HEK293 (cell line): ENCODE measurements around the gene LUC7L2.
A peak's percentile ranks its signal among the peaks of the same experiment; 100 is the strongest.

Source experiments
- KLF10 ChIP-seq: fragments of 450-650 bp; IDR thresholded peaks from 2 replicates; pipeline ENCODE4 v1.5.1; 2018; ENCODE audit warnings: missing biosample characterization, mild to moderate bottlenecking, missing genetic modification characterization
- OVOL3 ChIP-seq: fragments of 450-650 bp; formaldehyde crosslinking; IDR thresholded peaks from 2 replicates; pipeline ENCODE4 v1.5.1; 2016; ENCODE audit warnings: missing biosample characterization, missing genetic modification characterization
- SP3 ChIP-seq: fragments of 450-650 bp; formaldehyde crosslinking; IDR thresholded peaks from 2 replicates; pipeline ENCODE4 v1.5.1; 2016; ENCODE audit warnings: missing biosample characterization, missing genetic modification characterization
- YY2 ChIP-seq: fragments of 450-650 bp; formaldehyde crosslinking; IDR thresholded peaks from 2 replicates; pipeline ENCODE4 v1.5.1; 2016; ENCODE audit warnings: missing biosample characterization, missing genetic modification characterization
- ZNF121 ChIP-seq: fragments of 450-650 bp; formaldehyde crosslinking; IDR thresholded peaks from 2 replicates; pipeline ENCODE4 v1.5.1; 2016; ENCODE audit warnings: missing biosample characterization, missing genetic modification characterization
- ZNF146 ChIP-seq: fragments of 450-650 bp; formaldehyde crosslinking; IDR thresholded peaks from 2 replicates; pipeline ENCODE4 v1.5.1; 2016; ENCODE audit warnings: missing biosample characterization, missing genetic modification characterization
- ZNF211 ChIP-seq: fragments of 450-650 bp; formaldehyde crosslinking; IDR thresholded peaks from 2 replicates; pipeline ENCODE4 v1.5.1; 2016; ENCODE audit warnings: low read depth, missing biosample characterization, missing genetic modification characterization
- ZNF223 ChIP-seq: fragments of 450-650 bp; formaldehyde crosslinking; IDR thresholded peaks from 2 replicates; pipeline ENCODE4 v1.5.1; 2016; ENCODE audit warnings: missing biosample characterization, missing genetic modification characterization
- ZNF335 ChIP-seq: fragments of 450-650 bp; formaldehyde crosslinking; conservative IDR thresholded peaks from 2 replicates; pipeline ENCODE4 v1.5.1; 2016; ENCODE audit warnings: missing biosample characterization, missing genetic modification characterization
- ZNF423 ChIP-seq: fragments of 450-650 bp; formaldehyde crosslinking; IDR thresholded peaks from 2 replicates; pipeline ENCODE4 v1.5.1; 2016; ENCODE audit warnings: missing biosample characterization, missing genetic modification characterization
- ZNF433 ChIP-seq: fragments of 450-650 bp; formaldehyde crosslinking; IDR thresholded peaks from 2 replicates; pipeline ENCODE4 v1.5.1; 2016; ENCODE audit warnings: missing biosample characterization, missing genetic modification characterization, low read depth
- ZNF585B ChIP-seq: fragments of 450-650 bp; formaldehyde crosslinking; IDR thresholded peaks from 2 replicates; pipeline ENCODE4 v1.5.1; 2016; ENCODE audit warnings: missing biosample characterization, missing genetic modification characterization
- ZNF610 ChIP-seq: fragments of 450-650 bp; formaldehyde crosslinking; IDR thresholded peaks from 2 replicates; pipeline ENCODE4 v1.5.1; 2016; ENCODE audit warnings: missing biosample characterization, missing genetic modification characterization, borderline replicate concordance
- ZNF76 ChIP-seq: fragments of 450-650 bp; formaldehyde crosslinking; IDR thresholded peaks from 2 replicates; pipeline ENCODE4; 2016; ENCODE audit warnings: low read depth, missing biosample characterization, missing genetic modification characterization, borderline replicate concordance
- ZNF777 ChIP-seq: fragments of 450-650 bp; formaldehyde crosslinking; IDR thresholded peaks from 2 replicates; pipeline ENCODE4 v1.5.1; 2017; ENCODE audit warnings: missing biosample characterization, missing genetic modification characterization, borderline replicate concordance
- ZNF830 ChIP-seq: fragments of 450-650 bp; IDR thresholded peaks from 2 replicates; pipeline ENCODE4 v1.5.0; 2018; ENCODE audit warnings: missing biosample characterization, missing genetic modification characterization, low read depth, mild to moderate bottlenecking, moderate library complexity
- ZSCAN23 ChIP-seq: fragments of 450-650 bp; formaldehyde crosslinking; IDR thresholded peaks from 2 replicates; pipeline ENCODE4 v1.5.1; 2016; ENCODE audit warnings: missing biosample characterization, missing genetic modification characterization
- ZSCAN30 ChIP-seq: fragments of 450-650 bp; IDR thresholded peaks from 2 replicates; pipeline ENCODE4 v1.5.1; 2018; ENCODE audit warnings: missing biosample characterization, mild to moderate bottlenecking, missing genetic modification characterization, moderate library complexity
- ZXDB ChIP-seq: fragments of 450-650 bp; formaldehyde crosslinking; IDR thresholded peaks from 2 replicates; pipeline ENCODE4 v1.5.1; 2016; ENCODE audit warnings: missing biosample characterization, missing genetic modification characterization
- TF ChIP-seq, protein P1 (sequence below): fragments of 450-650 bp; formaldehyde crosslinking; IDR thresholded peaks from 2 replicates; pipeline ENCODE4 v1.5.1; 2017; ENCODE audit warnings: missing biosample characterization, mild to moderate bottlenecking, missing genetic modification characterization, moderate library complexity
- TF ChIP-seq, protein P2 (sequence below): fragments of 450-650 bp; formaldehyde crosslinking; IDR thresholded peaks from 2 replicates; pipeline ENCODE4 v1.5.1; 2016; ENCODE audit warnings: missing biosample characterization, missing genetic modification characterization
- TF ChIP-seq, protein P3 (sequence below): fragments of 450-650 bp; formaldehyde crosslinking; IDR thresholded peaks from 2 replicates; pipeline ENCODE4 v1.5.1; 2016; ENCODE audit warnings: missing biosample characterization, missing genetic modification characterization
- TF ChIP-seq, protein P4 (sequence below): fragments of 450-650 bp; formaldehyde crosslinking; IDR thresholded peaks from 2 replicates; pipeline ENCODE4 v1.5.1; 2016; ENCODE audit warnings: missing biosample characterization, missing genetic modification characterization, borderline replicate concordance
- TF ChIP-seq, protein P5 (sequence below): fragments of 450-650 bp; formaldehyde crosslinking; IDR thresholded peaks from 2 replicates; pipeline ENCODE4 v1.5.1; 2016; ENCODE audit warnings: missing biosample characterization, missing genetic modification characterization
- TF ChIP-seq, protein P6 (sequence below): fragments of 450-650 bp; formaldehyde crosslinking; IDR thresholded peaks from 2 replicates; pipeline ENCODE4 v1.5.1; 2016; ENCODE audit warnings: missing biosample characterization, missing genetic modification characterization

The LUC7L2 gene

DNA sequence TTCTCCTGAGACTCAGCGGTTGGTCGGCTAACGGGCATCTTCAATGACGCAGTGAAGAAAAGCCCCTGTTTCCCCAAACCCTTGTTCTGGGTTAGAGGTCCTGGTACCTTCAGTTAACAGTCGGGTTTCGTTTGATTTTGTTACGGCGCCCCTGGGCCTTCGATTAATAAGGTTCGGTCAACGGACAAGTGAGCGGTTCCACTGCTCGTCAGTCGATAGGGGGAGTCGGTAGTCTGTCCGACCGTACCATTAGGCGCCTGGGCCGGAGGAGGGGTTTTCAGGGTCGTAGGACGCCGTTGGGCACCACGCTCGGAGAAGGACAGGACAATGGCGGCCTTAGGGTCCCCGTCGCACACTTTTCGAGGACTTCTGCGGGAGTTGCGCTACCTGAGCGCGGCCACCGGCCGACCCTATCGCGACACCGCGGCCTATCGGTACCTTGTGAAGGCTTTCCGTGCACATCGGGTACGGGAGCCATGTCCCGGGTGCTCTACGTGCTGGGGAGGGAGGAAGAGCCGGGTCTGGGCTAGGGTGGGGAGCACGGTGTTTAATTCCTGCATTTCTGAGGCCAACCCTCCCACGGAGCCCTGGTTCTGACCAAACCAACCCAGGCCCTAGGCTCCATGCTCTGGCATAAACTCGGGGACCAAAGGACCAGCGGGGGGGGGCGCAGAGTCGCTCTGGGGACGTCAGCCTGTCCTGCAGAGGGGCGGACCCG is 18.5 kb upstream of the LUC7L2 start, which contains the start of gene FMC1 (continued):
- TF ChIP-seq ZXDB (tag by site-specific recombination) (peak; percentile 76), YY2 (tag by site-specific recombination) (peak; percentile 42; the same call in 1 of the 2 replicates), ZNF211 (tag by site-specific recombination) (no peak), ZNF121 (tag by site-specific recombination) (peak; percentile 44; the same call in 1 of the 2 replicates), ZNF585B (tag by site-specific recombination) (no peak), ZNF146 (tag by site-specific recombination) (peak; percentile 22; the same call in 1 of the 2 replicates), ZSCAN23 (tag by site-specific recombination) (peak; percentile 65; the same call in 1 of the 2 replicates), OVOL3 (peak; percentile 58), ZNF610 (tag by site-specific recombination) (peak; percentile 66; the same call in 1 of the 2 replicates), ZSCAN30 (tag by site-specific recombination) (peak; percentile 86), KLF10 (peak; percentile 94; the same call in 1 of the 2 replicates), ZNF830 (tag by site-specific recombination) (no peak), ZNF423 (tag by site-specific recombination) (0 out of 2 replicates have a peak, but pooled peaks have one; percentile 6), ZNF335 (tag by site-specific recombination) (peak; percentile 94), ZNF433 (tag by site-specific recombination) (no peak), ZNF223 (tag by site-specific recombination) (no peak), SP3 (tag by site-specific recombination) (peak; percentile 35; the same call in 1 of the 2 replicates), ZNF777 (tag by site-specific recombination) (peak; percentile 48; the same call in 1 of the 2 replicates), ZNF76 (tag by site-specific recombination) (peak; percentile 56)
- TF ChIP-seq, protein P1, sequence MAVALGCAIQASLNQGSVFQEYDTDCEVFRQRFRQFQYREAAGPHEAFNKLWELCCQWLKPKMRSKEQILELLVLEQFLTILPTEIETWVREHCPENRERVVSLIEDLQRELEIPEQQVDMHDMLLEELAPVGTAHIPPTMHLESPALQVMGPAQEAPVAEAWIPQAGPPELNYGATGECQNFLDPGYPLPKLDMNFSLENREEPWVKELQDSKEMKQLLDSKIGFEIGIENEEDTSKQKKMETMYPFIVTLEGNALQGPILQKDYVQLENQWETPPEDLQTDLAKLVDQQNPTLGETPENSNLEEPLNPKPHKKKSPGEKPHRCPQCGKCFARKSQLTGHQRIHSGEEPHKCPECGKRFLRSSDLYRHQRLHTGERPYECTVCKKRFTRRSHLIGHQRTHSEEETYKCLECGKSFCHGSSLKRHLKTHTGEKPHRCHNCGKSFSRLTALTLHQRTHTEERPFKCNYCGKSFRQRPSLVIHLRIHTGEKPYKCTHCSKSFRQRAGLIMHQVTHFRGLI, result peak; percentile 80
- TF ChIP-seq, protein P2, sequence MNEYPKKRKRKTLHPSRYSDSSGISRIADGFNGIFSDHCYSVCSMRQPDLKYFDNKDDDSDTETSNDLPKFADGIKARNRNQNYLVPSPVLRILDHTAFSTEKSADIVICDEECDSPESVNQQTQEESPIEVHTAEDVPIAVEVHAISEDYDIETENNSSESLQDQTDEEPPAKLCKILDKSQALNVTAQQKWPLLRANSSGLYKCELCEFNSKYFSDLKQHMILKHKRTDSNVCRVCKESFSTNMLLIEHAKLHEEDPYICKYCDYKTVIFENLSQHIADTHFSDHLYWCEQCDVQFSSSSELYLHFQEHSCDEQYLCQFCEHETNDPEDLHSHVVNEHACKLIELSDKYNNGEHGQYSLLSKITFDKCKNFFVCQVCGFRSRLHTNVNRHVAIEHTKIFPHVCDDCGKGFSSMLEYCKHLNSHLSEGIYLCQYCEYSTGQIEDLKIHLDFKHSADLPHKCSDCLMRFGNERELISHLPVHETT (tag by site-specific recombination), result peak; percentile 39; the same call in 1 of the 2 replicates
- TF ChIP-seq, protein P3, sequence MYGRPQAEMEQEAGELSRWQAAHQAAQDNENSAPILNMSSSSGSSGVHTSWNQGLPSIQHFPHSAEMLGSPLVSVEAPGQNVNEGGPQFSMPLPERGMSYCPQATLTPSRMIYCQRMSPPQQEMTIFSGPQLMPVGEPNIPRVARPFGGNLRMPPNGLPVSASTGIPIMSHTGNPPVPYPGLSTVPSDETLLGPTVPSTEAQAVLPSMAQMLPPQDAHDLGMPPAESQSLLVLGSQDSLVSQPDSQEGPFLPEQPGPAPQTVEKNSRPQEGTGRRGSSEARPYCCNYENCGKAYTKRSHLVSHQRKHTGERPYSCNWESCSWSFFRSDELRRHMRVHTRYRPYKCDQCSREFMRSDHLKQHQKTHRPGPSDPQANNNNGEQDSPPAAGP (tag by site-specific recombination), result peak; percentile 63; the same call in 1 of the 2 replicates
- TF ChIP-seq, protein P4, sequence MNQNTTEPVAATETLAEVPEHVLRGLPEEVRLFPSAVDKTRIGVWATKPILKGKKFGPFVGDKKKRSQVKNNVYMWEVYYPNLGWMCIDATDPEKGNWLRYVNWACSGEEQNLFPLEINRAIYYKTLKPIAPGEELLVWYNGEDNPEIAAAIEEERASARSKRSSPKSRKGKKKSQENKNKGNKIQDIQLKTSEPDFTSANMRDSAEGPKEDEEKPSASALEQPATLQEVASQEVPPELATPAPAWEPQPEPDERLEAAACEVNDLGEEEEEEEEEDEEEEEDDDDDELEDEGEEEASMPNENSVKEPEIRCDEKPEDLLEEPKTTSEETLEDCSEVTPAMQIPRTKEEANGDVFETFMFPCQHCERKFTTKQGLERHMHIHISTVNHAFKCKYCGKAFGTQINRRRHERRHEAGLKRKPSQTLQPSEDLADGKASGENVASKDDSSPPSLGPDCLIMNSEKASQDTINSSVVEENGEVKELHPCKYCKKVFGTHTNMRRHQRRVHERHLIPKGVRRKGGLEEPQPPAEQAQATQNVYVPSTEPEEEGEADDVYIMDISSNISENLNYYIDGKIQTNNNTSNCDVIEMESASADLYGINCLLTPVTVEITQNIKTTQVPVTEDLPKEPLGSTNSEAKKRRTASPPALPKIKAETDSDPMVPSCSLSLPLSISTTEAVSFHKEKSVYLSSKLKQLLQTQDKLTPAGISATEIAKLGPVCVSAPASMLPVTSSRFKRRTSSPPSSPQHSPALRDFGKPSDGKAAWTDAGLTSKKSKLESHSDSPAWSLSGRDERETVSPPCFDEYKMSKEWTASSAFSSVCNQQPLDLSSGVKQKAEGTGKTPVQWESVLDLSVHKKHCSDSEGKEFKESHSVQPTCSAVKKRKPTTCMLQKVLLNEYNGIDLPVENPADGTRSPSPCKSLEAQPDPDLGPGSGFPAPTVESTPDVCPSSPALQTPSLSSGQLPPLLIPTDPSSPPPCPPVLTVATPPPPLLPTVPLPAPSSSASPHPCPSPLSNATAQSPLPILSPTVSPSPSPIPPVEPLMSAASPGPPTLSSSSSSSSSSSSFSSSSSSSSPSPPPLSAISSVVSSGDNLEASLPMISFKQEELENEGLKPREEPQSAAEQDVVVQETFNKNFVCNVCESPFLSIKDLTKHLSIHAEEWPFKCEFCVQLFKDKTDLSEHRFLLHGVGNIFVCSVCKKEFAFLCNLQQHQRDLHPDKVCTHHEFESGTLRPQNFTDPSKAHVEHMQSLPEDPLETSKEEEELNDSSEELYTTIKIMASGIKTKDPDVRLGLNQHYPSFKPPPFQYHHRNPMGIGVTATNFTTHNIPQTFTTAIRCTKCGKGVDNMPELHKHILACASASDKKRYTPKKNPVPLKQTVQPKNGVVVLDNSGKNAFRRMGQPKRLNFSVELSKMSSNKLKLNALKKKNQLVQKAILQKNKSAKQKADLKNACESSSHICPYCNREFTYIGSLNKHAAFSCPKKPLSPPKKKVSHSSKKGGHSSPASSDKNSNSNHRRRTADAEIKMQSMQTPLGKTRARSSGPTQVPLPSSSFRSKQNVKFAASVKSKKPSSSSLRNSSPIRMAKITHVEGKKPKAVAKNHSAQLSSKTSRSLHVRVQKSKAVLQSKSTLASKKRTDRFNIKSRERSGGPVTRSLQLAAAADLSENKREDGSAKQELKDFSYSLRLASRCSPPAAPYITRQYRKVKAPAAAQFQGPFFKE (tag by site-specific recombination), result peak; percentile 74; the same call in 1 of the 2 replicates
- TF ChIP-seq, protein P5, sequence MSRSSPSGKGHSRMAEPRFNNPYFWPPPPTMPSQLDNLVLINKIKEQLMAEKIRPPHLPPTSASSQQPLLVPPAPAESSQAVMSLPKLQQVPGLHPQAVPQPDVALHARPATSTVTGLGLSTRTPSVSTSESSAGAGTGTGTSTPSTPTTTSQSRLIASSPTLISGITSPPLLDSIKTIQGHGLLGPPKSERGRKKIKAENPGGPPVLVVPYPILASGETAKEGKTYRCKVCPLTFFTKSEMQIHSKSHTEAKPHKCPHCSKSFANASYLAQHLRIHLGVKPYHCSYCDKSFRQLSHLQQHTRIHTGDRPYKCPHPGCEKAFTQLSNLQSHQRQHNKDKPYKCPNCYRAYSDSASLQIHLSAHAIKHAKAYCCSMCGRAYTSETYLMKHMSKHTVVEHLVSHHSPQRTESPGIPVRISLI (tag by site-specific recombination), result 0 out of 2 replicates have a peak, but pooled peaks have one; percentile 3
- TF ChIP-seq, protein P6, sequence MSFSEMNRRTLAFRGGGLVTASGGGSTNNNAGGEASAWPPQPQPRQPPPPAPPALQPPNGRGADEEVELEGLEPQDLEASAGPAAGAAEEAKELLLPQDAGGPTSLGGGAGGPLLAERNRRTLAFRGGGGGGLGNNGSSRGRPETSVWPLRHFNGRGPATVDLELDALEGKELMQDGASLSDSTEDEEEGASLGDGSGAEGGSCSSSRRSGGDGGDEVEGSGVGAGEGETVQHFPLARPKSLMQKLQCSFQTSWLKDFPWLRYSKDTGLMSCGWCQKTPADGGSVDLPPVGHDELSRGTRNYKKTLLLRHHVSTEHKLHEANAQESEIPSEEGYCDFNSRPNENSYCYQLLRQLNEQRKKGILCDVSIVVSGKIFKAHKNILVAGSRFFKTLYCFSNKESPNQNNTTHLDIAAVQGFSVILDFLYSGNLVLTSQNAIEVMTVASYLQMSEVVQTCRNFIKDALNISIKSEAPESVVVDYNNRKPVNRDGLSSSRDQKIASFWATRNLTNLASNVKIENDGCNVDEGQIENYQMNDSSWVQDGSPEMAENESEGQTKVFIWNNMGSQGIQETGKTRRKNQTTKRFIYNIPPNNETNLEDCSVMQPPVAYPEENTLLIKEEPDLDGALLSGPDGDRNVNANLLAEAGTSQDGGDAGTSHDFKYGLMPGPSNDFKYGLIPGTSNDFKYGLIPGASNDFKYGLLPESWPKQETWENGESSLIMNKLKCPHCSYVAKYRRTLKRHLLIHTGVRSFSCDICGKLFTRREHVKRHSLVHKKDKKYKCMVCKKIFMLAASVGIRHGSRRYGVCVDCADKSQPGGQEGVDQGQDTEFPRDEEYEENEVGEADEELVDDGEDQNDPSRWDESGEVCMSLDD, result peak; percentile 85
